Measurements from ENCODE around the gene DNM1.
A peak's percentile ranks its signal among the peaks of the same experiment; 100 is the strongest.

Gene DNM1

GRCh38 chr9:128242828-128243214, 39.6 kb downstream of the DNM1 start:
- 42% methylated on average over 2 of the region's 7 CpGs for WGBS (ENCODE audit: insufficient coverage)

GRCh38 chr9:128243215-128244018, 40.2 kb downstream of the DNM1 start:
- no peaks in the 10 kb centered on the region for H3K36me3 ChIP-seq (ENCODE audit: control insufficient read depth in 4 of 4, insufficient read depth in 4 of 4, low read length in 3 of 4)
- H3K4me3 ChIP-seq (ENCODE audit: control insufficient read depth in 1 of 7, extremely low read depth in 1 of 7, insufficient read depth in 4 of 7, low read depth in 2 of 7, low read length in 6 of 7) = no peak overlapping the region
- H3K4me1 ChIP-seq (ENCODE audit: control extremely low read depth in 1 of 4, control insufficient read depth in 4 of 4, insufficient read depth in 4 of 4, low read length in 3 of 4) = peaks cover 3 to 45% (median 40%) of the 10 kb centered on the region in 4 experiments
- 24% methylated on average over 5 of the region's 13 CpGs for WGBS (ENCODE audit: insufficient coverage)
- POLR2A ChIA-PET = no interaction called here
- H3K9me3 ChIP-seq (ENCODE audit: control extremely low read depth in 1 of 5, control insufficient read depth in 4 of 5, insufficient read depth in 2 of 5, low read depth in 1 of 5, low read length in 4 of 5) = no peaks in the 10 kb centered on the region
- no peak overlapping the region for H3K27ac ChIP-seq (ENCODE audit: insufficient read depth in 1 of 2, low read depth in 1 of 2, low read length in 2 of 2, poor library complexity in 1 of 2, severe bottlenecking in 2 of 2)
- no peaks in the 10 kb centered on the region for H3K27me3 ChIP-seq (replicated peaks in 2 of 5; ENCODE audit: control insufficient read depth in 4 of 5, insufficient read depth in 5 of 5, low read length in 4 of 5)
- peak in 1 of 3 donors; percentile 26 for DNase-seq
- CTCF ChIA-PET = no interaction called here

More at GRCh38 chr9:128242828-128243214, 39.6 kb downstream of the DNM1 start:
- Histone ChIP-seq H3K27me3 (replicated peaks in 2 of 5; ENCODE audit: control insufficient read depth in 4 of 5, insufficient read depth in 5 of 5, low read length in 4 of 5) (no peaks in the 10 kb centered on the region), H3K36me3 (ENCODE audit: control insufficient read depth in 4 of 4, insufficient read depth in 4 of 4, low read length in 3 of 4) (no peaks in the 10 kb centered on the region), H3K4me1 (ENCODE audit: control extremely low read depth in 1 of 4, control insufficient read depth in 4 of 4, insufficient read depth in 4 of 4, low read length in 3 of 4) (peaks cover 3 to 45% (median 40%) of the 10 kb centered on the region in 4 experiments), H3K9me3 (ENCODE audit: control extremely low read depth in 1 of 5, control insufficient read depth in 4 of 5, insufficient read depth in 2 of 5, low read depth in 1 of 5, low read length in 4 of 5) (no peaks in the 10 kb centered on the region), H3K27ac (ENCODE audit: insufficient read depth in 1 of 2, low read depth in 1 of 2, low read length in 2 of 2, poor library complexity in 1 of 2, severe bottlenecking in 2 of 2) (no peak overlapping the region), H3K4me3 (ENCODE audit: control insufficient read depth in 1 of 7, extremely low read depth in 1 of 7, insufficient read depth in 4 of 7, low read depth in 2 of 7, low read length in 6 of 7) (no peak overlapping the region)
- ChIA-PET CTCF (interaction anchor here (2.6 kb wide), 1 partner anchor 13 kb away, joined by 7 read pairs; no protein-coding TSS in a partner anchor), POLR2A (no interaction called here)
- no peak for DNase-seq

GRCh38 chr9:128244091-128244836, 41.1 kb downstream of the DNM1 start:
- Histone ChIP-seq H3K4me3 (ENCODE audit: control insufficient read depth in 1 of 7, extremely low read depth in 1 of 7, insufficient read depth in 4 of 7, low read depth in 2 of 7, low read length in 6 of 7) (peak overlapping the region in 5 of 7 experiments; percentile 35 to 76 (median 67)), H3K27ac (ENCODE audit: insufficient read depth in 1 of 2, low read depth in 1 of 2, low read length in 2 of 2, poor library complexity in 1 of 2, severe bottlenecking in 2 of 2) (peak overlapping the region in 1 of 2 experiments; percentile 14), H3K36me3 (ENCODE audit: control insufficient read depth in 4 of 4, insufficient read depth in 4 of 4, low read length in 3 of 4) (no peaks in the 10 kb centered on the region), H3K27me3 (replicated peaks in 2 of 5; ENCODE audit: control insufficient read depth in 4 of 5, insufficient read depth in 5 of 5, low read length in 4 of 5) (no peaks in the 10 kb centered on the region), H3K9me3 (ENCODE audit: control extremely low read depth in 1 of 5, control insufficient read depth in 4 of 5, insufficient read depth in 2 of 5, low read depth in 1 of 5, low read length in 4 of 5) (no peaks in the 10 kb centered on the region), H3K4me1 (ENCODE audit: control extremely low read depth in 1 of 4, control insufficient read depth in 4 of 4, insufficient read depth in 4 of 4, low read length in 3 of 4) (peaks cover 3 to 45% (median 40%) of the 10 kb centered on the region in 4 experiments)
- peak in 1 of 3 donors; percentile 21 for DNase-seq
- POLR2A ChIA-PET = no interaction called here
- WGBS (ENCODE audit: insufficient coverage) = 16% methylated on average over 8 of the region's 13 CpGs
- CTCF ChIA-PET = no interaction called here

- POLR2A ChIA-PET = interaction anchor here (1.1 kb wide), 1 partner anchor 314 kb away, joined by 3 read pairs; no protein-coding TSS in a partner anchor
These were observed 41.7 kb downstream of the DNM1 start for GRCh38 chr9:128244837-128245231.

GRCh38 chr9:128245421-128246151, 42.4 kb downstream of the DNM1 start:
- CTCF ChIA-PET = interaction anchor here (1.0 to 1.6 kb wide), 2 partner anchors 10 to 29 kb away, joined by 3 to 4 read pairs; no protein-coding TSS in a partner anchor
- peak; percentile 47 to 83 (median 72) for DNase-seq

More at GRCh38 chr9:128244837-128245231, 41.7 kb downstream of the DNM1 start:
- no peaks in the 10 kb centered on the region for H3K36me3 ChIP-seq (ENCODE audit: control insufficient read depth in 4 of 4, insufficient read depth in 4 of 4, low read length in 3 of 4)
- peak overlapping the region in 5 of 7 experiments; percentile 35 to 76 (median 67) for H3K4me3 ChIP-seq (ENCODE audit: control insufficient read depth in 1 of 7, extremely low read depth in 1 of 7, insufficient read depth in 4 of 7, low read depth in 2 of 7, low read length in 6 of 7)
- WGBS (ENCODE audit: insufficient coverage) = 0% methylated on average over 7 of the region's 18 CpGs
- CTCF ChIA-PET = no interaction called here
- peak overlapping the region in 1 of 2 experiments; percentile 14 for H3K27ac ChIP-seq (ENCODE audit: insufficient read depth in 1 of 2, low read depth in 1 of 2, low read length in 2 of 2, poor library complexity in 1 of 2, severe bottlenecking in 2 of 2)
- no peaks in the 10 kb centered on the region for H3K9me3 ChIP-seq (ENCODE audit: control extremely low read depth in 1 of 5, control insufficient read depth in 4 of 5, insufficient read depth in 2 of 5, low read depth in 1 of 5, low read length in 4 of 5)
- H3K4me1 ChIP-seq (ENCODE audit: control extremely low read depth in 1 of 4, control insufficient read depth in 4 of 4, insufficient read depth in 4 of 4, low read length in 3 of 4) = peaks cover 3 to 49% (median 44%) of the 10 kb centered on the region in 4 experiments
- peak; percentile 56 to 90 (median 87) for DNase-seq
- H3K27me3 ChIP-seq (replicated peaks in 2 of 5; ENCODE audit: control insufficient read depth in 4 of 5, insufficient read depth in 5 of 5, low read length in 4 of 5) = no peaks in the 10 kb centered on the region

GRCh38 chr9:128246471-128246870, 43.3 kb downstream of the DNM1 start:
- POLR2A ChIA-PET = no interaction called here
- Histone ChIP-seq H3K36me3 (ENCODE audit: control insufficient read depth in 4 of 4, insufficient read depth in 4 of 4, low read length in 3 of 4) (no peaks in the 10 kb centered on the region), H3K4me1 (ENCODE audit: control extremely low read depth in 1 of 4, control insufficient read depth in 4 of 4, insufficient read depth in 4 of 4, low read length in 3 of 4) (peaks cover 3 to 61% (median 56%) of the 10 kb centered on the region in 4 experiments), H3K9me3 (ENCODE audit: control extremely low read depth in 1 of 5, control insufficient read depth in 4 of 5, insufficient read depth in 2 of 5, low read depth in 1 of 5, low read length in 4 of 5) (no peaks in the 10 kb centered on the region), H3K4me3 (ENCODE audit: control insufficient read depth in 1 of 7, extremely low read depth in 1 of 7, insufficient read depth in 4 of 7, low read depth in 2 of 7, low read length in 6 of 7) (peak overlapping the region in 1 of 7 experiments; percentile 42), H3K27ac (ENCODE audit: insufficient read depth in 1 of 2, low read depth in 1 of 2, low read length in 2 of 2, poor library complexity in 1 of 2, severe bottlenecking in 2 of 2) (peak overlapping the region in 1 of 2 experiments; percentile 67), H3K27me3 (replicated peaks in 2 of 5; ENCODE audit: control insufficient read depth in 4 of 5, insufficient read depth in 5 of 5, low read length in 4 of 5) (no peaks in the 10 kb centered on the region)
- DNase-seq = no peak
- WGBS (ENCODE audit: insufficient coverage) = 100% methylated on average over 1 of the region's 2 CpGs
- CTCF ChIA-PET = interaction anchor here (1.6 kb wide), 1 partner anchor 9 kb away, joined by 4 read pairs; no protein-coding TSS in a partner anchor

More at GRCh38 chr9:128245421-128246151, 42.4 kb downstream of the DNM1 start:
- H3K36me3 ChIP-seq (ENCODE audit: control insufficient read depth in 4 of 4, insufficient read depth in 4 of 4, low read length in 3 of 4) = no peaks in the 10 kb centered on the region
- no peaks in the 10 kb centered on the region for H3K27me3 ChIP-seq (replicated peaks in 2 of 5; ENCODE audit: control insufficient read depth in 4 of 5, insufficient read depth in 5 of 5, low read length in 4 of 5)
- POLR2A ChIA-PET = interaction anchor here (1.1 kb wide), 1 partner anchor 313 kb away, joined by 3 read pairs; no protein-coding TSS in a partner anchor
- no peaks in the 10 kb centered on the region for H3K9me3 ChIP-seq (ENCODE audit: control extremely low read depth in 1 of 5, control insufficient read depth in 4 of 5, insufficient read depth in 2 of 5, low read depth in 1 of 5, low read length in 4 of 5)
- 23% methylated on average over 9 of the region's 13 CpGs for WGBS (ENCODE audit: insufficient coverage)
- H3K4me3 ChIP-seq (ENCODE audit: control insufficient read depth in 1 of 7, extremely low read depth in 1 of 7, insufficient read depth in 4 of 7, low read depth in 2 of 7, low read length in 6 of 7) = peak overlapping the region in 5 of 7 experiments; percentile 19 to 76 (median 43)
- H3K4me1 ChIP-seq (ENCODE audit: control extremely low read depth in 1 of 4, control insufficient read depth in 4 of 4, insufficient read depth in 4 of 4, low read length in 3 of 4) = peaks cover 3 to 54% (median 48%) of the 10 kb centered on the region in 4 experiments
- peak overlapping the region in 1 of 2 experiments; percentile 67 for H3K27ac ChIP-seq (ENCODE audit: insufficient read depth in 1 of 2, low read depth in 1 of 2, low read length in 2 of 2, poor library complexity in 1 of 2, severe bottlenecking in 2 of 2)
